ENCODE measurements around the gene TCF23.

DNA sequence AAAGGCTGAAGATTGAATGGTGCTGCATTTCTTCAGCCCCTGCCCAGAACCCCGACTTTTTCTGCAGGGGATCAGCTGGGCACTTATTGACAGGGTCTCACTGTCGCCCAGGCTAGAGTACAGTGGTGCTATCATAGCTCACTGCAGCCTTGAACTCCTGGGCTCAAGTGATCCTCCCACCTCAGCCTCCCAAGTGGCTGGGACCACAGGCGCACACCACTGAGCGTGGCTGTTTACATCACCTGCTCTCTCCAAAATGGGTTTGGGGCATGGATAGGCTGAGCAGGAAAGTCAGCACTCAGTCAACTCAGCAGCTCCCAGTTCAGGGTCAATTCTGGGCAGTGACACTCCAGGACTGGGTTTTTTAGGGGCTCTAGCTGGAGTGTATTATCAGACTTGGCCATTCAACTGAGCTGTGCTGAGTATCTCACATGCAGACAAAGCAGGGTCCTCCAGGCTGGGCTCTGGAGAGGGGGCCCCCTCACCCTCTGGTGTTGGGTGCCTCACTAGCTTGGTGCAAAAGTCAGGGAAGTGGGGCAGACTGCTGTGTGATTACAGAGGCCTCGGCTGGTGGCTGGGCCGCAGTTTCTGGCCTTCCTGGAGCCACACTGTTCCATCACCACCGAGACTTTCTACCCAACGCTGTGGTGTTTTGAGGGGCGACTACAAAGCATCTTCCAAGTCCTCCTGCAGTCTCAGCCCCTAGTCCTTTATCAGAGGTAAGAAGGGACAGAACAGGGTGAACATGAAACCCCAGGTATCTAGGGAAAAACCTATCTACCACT is 20.7 kb upstream of the TCF23 start:
- TF ChIP-seq, protein P1, sequence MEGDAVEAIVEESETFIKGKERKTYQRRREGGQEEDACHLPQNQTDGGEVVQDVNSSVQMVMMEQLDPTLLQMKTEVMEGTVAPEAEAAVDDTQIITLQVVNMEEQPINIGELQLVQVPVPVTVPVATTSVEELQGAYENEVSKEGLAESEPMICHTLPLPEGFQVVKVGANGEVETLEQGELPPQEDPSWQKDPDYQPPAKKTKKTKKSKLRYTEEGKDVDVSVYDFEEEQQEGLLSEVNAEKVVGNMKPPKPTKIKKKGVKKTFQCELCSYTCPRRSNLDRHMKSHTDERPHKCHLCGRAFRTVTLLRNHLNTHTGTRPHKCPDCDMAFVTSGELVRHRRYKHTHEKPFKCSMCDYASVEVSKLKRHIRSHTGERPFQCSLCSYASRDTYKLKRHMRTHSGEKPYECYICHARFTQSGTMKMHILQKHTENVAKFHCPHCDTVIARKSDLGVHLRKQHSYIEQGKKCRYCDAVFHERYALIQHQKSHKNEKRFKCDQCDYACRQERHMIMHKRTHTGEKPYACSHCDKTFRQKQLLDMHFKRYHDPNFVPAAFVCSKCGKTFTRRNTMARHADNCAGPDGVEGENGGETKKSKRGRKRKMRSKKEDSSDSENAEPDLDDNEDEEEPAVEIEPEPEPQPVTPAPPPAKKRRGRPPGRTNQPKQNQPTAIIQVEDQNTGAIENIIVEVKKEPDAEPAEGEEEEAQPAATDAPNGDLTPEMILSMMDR (IDR thresholded peaks at IDR 0.05) = no peak
- no peak for TF ChIP-seq POLR2A (IDR thresholded peaks at IDR 0.05)
